TTC549 (cell line): ENCODE measurements around the gene E2F6.

ENCODE experiments used
- FAIRE-seq: peaks from 2 replicates; lab custom pipeline; 2012; peaks lifted over from hg19 to GRCh38; lab: Jason Lieb, UNC

Gene E2F6

DNA sequence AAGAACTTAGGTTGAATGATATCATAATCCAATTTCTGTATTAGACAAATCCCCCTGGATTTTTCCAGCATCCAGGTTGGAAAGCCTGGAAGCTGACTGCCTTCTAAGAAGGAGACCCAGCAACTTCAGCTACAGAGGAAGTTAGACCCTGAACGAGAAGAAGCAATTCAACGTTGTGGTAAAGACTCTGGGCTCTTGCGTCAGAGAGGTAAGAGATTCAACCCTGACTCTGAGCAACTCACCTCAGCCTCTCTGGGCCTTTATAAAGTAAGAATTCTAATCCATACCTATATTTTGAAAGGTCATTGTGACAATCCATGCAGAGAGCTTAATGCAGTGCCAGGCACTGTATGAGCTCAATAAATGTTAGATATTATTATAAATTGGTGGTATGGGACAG lies 9.7 kb downstream of the E2F6 start:
- no peak for FAIRE-seq

DNA sequence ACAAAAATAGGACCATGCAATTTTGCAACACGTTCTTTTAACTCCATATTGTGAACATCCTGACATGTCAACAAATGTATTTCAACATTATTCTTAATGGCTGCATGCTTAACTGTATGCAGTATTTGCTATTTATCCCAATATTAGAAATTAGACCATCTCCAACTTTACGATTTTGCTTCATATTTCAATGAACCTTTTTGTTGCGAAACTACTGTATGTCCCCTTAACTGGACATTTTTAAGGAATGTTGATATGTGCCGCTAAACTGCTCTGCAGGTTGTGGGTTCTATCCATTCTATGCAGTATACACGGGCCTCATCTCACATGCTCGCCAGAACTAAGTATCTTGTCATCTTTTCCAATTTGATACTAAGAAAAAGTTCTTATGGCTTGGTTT lies 11.1 kb downstream of the E2F6 start:
- no peak for FAIRE-seq

DNA sequence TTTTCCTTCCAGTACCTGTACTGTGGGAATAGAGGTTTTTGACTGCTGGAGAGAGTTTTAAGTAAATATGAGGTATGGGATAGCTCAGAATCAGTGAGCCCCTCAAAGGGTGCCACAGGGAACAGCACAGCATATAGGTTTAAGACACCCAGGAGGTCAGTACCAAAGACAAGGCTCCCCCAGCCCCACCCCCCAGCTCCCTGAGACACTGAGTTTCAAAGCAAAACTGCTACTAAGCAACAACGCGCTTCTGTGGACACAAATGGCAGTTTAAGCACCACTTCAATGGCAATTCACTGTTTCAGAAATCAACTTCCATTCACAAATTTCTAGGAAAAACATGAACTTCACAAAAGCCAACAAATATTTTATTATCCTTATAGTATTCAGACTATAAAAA lies 15.2 kb downstream of the E2F6 start:
- FAIRE-seq = no peak

DNA sequence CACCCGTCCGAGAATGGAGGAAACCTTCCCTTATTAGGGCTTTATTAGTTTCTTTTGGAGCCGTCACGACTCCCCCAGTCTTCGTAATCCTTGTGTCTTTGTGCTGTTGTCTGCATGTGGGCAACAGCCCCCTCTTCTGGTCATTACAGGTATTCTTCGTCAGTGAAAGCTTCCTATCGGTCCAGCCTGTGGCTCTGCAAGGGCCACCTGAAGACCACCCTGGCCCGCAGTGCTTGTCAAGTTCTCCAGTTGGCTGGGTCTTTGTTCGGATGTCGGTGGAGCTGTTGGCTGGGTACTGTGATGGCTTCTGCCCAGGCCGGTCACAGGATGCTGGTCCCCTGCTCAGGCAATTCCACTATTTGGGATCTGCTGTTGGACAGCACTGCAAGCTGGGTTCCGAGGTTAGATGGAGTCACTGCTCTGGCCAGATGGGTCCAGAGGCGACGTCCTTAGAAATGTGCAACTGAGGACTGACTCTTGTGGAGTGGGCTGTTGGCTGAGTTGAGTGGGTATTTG lies 19.2 kb downstream of the E2F6 start:
- no peak for FAIRE-seq

DNA sequence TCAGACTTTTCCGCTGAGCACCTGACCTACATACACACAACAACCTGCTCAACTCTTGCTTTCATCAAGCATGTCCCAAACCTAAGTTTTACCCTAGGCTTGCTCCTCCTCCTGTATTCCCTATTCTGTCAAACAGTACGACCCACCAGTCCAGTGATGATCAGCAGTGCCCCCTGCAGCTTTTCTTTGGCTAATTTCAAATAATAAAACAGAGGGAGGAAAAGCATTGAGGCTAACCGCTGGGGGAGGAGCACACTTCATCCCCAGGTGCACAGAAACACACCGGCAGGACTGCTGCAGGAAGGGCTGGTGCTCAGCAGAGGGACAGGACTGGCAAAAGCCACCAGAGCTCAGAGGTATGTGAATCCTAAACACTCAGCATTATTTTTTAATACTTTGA lies 21.2 kb downstream of the E2F6 start:
- FAIRE-seq = no peak

DNA sequence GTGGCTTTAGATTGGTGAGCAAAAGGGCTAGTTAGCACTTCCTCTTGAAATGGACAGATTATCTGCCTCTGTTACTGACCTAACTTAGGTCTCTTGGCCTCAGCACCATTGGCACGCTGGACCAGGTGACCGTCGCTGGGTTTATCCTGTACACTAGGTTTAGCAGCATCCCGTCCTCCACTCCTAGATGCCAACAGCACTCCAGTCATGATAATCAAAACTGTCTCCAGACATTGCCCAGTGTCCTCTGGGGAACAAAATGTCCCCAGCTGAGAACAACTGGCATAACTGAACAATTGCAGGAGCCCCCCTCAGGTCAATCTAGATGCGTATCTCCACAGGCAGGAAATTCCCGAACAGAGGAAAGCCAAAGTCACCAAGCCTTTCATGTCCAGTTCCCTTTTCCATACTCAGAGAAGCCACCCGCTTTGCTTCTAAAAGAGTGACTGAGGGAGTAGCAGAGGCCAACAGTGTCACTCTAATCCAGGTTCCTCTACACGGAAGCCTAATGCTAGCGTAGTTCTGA lies 27.3 kb downstream of the E2F6 start:
- FAIRE-seq = no peak

DNA sequence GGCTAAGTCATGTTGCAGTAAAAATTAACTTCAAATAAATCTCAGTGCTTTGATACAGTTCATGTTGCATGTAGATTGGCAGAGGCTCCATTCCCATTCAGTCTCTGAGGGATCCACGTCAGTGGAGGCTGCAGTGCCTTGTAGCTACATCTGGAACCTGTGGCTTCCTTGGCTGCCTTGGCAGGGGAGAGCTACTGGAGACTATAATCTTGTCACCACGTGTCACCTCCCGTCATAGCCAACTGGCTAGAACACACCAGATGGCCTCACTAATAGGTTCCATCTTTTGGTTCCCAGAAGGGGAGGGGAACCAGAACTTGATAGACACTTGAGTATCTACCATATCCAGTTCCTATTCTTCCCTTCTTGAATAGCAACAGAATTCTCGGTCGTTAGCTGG lies 28.4 kb downstream of the E2F6 start:
- FAIRE-seq = no peak

DNA sequence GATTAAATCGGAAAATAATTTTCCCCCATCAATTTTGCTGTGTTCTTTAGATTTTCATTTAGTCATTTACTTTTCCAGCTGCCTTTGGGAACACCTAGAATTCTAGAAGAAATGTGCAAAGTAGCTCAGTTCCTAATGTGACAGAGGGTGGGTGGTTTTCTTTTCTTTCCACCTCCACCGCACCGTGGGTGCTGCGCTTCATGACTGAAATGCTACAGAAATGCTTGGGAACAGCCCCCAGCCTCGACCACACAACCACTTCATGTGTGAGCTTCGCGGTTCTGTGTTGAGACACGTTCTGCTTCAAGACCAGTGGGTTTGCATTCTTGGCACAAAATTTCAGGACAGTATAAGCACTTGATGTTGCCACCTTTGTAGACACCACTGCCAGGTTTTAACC lies 30.9 kb downstream of the E2F6 start:
- FAIRE-seq = no peak

DNA sequence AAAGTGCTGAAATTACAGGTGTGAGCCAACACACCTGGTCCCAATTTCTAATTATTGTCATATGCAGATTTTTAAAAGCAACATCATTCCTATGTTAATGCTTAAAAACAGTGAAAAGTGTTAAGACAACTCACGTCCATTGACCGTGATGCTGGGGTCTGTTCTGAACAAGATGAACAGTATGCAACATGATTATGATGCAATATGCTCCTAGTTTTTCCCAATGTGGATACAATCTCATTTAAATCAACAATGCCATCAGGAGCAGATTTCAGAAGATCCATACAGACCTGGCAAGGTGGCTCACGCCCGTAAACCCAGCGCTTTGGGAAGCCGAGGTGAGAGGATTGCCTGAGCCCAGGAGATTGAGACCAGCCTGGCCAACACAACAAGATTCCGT lies 31.5 kb downstream of the E2F6 start:
- FAIRE-seq = no peak

DNA sequence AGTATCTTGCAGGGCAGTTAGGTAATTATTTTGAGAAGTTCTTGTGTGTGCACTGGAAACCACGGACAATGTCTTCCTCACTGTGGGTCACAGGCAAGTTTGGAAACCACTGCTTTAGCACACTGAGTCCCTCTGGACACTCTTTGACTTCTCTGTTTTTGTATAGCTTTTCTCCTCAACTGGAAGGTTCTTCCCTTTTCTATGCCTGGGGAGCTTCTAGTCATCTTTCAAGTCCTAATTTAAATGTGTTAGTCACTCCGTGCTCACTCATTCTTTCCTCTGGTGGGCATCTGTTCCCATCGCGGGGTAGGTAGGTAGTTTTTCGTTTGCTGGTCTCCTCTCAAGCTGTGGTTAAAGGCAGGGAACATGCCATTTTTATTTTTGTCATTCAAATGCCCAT lies 32.1 kb downstream of the E2F6 start:
- no peak for FAIRE-seq

DNA sequence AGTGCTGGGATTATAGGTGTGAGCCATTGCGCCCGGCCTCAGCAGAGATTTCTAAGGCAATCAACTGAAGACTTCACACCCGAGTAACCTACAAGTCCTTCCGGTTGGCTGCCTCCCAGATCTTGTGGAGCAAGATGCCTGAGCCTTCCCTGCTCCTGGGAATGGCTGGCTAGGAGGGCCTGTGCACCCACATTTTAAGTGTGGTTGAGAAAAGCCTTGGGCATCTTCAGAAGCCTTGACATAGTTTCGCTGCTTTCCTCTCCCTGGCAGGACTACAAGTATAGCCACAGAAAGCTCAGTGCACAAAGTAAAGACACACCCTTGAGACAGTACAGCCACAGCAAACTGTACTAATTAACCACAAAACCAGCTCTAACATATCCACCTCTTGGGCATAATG lies 35.2 kb downstream of the E2F6 start:
- FAIRE-seq = no peak

DNA sequence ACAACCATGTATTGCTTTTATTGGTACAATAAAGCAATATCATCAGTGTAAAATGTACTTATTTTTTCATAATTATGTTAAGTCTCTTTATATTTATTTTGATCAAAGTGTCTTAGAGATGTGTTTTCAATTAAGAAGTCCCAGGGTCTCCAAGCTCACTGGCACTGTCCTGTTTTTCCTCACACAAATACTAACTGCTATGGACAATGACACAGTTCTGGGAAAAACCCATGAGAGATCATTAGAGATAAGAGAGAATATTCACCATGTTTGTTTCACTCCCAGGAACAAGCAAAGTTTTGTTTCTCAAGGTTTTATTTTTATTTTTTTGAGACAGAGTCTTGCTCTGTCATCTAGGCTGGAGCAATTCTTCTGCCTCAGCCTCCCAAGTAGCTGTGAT lies 38.7 kb downstream of the E2F6 start:
- FAIRE-seq = no peak

DNA sequence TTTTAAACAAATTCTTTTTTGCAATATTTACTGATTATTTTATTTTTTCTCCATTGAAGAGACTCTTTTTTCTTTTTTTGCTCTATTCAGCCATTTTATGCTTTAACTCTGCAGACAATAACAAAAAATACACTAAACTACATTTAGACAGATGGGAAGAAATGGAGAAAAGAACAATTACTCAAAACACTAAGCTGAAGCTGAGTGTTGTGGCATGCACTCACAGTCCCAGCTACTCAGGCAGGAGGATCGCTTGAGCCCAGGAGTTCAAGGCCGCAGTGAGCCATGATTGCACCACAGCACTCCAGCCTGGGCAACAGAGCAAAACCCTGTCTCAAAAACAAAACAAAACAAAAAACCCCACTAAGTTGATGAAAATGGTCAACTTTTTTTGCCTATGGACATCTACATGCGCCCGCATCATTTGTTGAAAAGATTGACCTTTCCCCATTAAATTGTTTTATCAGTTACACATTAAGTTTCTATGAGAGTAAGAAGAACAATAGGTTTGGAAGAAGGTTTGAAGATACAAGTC lies 43.0 kb downstream of the E2F6 start:
- FAIRE-seq = no peak

DNA sequence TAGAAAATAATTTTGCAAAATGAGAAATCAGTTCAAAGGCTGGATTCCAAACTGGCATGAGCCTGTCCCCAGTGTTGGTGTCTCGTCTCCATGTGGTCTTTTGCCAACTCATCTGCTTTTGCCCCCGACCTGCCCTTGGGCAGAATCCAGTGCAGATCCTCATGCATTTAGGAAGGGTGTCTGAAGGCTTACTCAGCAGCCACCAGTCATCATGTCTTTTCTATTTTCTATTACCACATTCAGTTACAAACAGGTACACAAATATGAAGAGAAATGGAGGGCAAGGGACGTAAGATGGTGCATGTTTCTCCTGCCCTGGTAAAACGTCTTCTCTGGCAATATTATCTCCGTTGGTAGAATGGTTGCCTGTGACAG lies 43.5 kb downstream of the E2F6 start:
- FAIRE-seq = no peak

DNA sequence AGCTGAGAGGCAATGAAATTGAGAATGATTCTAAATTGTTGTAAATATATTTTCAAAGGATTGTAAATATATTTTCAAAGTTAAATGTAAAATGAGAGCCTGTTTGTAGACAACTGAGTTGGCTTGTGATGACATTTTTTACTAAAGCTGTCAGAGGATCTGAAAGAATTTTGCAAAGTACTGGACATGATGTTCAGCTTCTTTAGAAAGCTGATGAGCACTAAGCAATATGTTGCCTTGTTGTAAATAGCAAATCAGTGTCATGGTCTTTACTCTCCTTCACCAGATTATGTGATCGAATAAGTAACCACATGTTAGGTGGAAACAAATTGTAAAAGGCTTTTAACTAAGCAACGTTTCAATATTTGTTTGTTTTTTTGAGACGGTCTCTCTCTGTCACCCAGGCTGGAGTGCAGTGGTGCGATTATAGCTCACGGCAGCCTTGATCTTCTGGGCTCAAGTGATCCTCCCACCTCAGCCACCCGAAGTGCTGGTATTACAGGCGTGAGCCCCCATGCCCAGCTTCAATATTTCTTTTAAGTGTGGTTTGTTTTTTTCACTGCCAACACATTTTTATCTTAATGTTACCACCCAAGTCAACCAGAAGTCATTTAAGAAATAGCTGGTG lies 44.0 kb downstream of the E2F6 start:
- no peak for FAIRE-seq

DNA sequence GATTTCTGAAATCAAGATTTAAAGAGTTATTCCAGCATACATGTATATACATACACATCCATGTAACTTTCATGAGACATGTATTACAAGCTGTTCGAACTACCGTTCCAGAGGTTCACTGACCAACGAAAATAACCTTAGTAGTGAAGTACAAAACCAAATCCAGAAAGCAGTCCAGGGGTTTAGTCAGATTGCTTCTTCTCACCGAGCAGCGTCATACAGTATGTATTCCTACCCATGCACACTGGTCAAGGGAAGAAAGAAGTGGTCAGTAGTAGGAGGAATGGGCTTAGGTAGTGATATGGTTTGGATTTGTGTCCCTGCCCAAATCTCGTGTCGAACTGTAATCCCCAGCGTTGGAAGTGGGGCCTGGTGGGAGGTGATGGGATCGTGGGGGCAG lies 45.3 kb downstream of the E2F6 start:
- no peak for FAIRE-seq

DNA sequence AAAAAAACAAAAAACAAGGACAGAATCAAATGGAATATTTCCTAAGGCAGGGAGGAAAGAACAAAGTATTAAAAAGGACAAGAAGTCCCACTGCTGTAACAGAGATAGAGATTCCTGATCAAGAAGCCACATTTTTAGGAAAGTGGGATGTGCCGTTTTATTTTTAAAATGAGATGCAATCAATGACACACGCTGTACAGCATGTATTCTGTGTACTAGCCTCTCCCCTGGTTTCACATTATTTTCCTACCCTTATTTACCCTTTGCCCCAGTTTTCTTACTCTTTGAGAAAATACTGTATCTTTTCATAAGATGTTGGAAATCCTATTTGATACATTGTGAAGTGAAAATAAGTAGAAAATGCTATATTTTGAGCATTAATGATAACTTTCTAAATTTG lies 45.8 kb downstream of the E2F6 start:
- FAIRE-seq = no peak

DNA sequence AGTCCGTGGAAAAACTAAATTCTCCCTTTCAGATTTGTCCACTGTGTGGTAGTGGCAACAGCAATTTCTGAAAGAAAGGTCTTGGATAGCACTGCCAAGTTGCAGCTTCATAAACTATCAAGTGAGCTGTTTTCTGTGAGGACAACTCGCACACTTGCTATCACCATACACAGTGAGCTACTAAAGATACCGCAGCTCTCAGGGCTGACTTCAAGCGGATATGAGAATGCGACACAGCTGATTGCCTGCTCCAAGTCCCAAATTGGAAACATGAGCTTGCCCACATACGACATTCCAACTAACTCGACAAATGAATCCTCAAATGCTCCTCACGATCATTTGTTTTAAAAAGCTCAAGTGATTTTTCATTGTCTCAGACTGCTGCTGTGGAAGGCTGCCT lies 46.2 kb downstream of the E2F6 start:
- FAIRE-seq = no peak

DNA sequence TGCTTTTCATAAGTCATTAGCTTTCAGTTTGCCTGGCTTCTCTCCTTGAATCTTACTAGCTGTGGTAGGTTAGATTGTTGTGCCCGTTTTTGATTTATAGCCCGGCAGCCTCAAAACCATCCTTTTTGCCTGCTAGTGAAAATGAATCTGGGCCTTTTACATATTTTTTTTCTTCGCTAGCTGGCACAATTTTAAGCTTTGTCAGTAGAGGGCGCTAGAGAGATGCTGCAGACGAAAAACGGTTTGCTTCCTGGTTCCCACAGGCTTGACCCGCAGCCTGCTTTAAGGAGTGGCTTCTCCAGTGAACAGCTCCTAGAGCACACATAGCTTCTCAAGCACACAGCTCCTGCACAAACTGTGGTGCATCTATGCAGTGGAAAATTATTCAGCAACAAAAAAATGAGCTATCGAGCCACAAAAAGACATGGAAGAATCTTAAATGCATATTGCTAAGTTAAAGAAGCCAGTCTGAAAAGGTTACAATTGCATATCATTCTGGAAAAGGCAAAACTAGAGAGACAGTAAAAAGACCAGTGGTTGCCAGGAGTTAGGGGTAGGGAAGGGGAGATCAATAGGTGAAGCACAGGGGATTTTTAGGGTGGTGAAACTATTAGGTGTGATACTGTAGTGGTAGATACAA lies 47.9 kb downstream of the E2F6 start:
- no peak for FAIRE-seq

DNA sequence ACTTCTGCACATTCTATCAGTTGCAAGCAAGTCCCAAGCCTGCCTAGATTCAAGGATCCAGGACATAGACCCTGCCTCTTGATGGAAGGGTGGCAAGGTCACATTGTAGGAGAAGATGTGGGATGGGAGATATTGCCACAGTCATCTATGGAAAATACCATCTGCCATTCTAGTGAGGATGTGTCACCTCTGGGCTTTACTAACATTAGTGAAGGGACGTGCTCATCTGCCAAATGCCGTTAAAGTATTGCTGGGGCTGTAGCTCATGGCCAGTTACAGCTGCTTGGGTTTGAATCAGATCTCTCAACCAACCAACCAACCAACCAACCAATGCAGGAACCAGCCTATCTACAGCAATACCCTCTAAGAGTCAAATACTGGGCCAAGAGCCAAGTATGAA lies 49.0 kb downstream of the E2F6 start:
- FAIRE-seq = no peak

DNA sequence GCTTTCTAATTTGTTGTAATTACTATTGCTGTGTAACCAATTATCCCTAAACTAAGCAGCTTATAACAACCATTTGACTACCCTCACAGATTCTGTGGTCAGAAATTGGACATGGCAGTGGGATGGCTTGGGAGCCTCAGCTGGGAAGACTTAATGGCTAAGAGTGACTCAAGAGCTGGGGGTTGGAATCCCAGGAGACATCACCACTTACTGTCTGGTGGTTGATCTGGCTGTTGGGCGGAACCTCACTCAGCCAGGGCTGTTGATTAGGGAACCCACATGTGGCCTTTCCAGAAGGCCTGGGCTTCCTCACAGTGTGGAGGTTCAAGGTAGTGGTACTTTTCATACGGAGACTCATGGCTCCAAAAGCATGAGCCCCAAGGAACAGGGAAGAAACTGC lies 49.8 kb downstream of the E2F6 start:
- no peak for FAIRE-seq

DNA sequence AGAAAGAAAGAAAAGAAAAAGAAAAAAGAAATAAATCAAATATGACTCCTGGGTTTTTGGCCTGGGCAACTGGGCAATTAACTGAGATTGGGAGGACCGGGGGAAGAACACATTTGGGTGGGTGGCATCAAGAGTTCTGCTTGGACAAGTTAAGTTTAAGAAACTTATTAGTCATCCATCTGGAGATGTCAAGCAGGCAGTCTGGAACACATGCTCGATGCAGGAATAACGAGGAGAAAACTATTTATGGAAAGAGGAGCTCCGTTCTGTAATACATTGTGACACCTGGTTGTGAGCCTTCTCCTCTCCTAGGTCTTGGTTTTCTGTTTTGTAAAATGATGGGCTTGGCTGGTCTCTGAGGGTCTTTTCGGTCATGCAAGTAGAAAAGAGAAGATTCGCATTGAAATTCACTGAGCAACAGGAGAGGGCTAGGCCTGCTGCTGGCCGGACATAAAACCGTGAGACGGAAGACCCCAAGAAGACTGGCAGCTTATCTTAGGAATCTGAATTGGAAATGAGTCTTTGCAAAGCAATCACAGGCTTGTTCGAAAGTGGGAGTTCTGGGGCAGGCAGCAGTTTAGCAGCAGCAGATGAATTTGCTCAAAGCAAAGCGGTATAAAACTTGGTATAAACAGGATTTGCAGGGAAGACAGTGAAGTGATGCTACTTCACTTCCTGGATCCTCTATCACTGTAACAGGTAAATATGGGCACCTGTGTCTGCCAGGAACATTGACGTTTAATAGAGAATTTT lies 51.4 kb downstream of the E2F6 start:
- no peak for FAIRE-seq

DNA sequence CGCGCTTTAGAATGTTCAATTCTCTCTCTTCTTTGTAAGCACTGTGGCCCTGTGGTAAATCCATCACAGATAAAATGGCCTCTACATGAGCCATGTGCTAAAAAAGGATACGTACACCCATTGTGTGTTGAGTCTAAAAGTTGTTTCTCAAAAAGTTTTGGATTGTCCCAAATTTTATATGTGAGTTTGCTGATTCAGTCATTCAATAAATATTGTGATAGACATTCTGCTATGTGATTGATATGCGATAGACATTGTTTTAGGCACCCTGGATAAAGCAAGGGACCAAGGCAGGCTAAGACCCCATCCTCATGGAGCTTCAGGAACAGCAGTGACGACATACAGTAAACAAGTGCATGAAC lies 53.5 kb downstream of the E2F6 start:
- FAIRE-seq = no peak
